ENCODE data around the gene GPC5.
"Not testable (repeated sequence)": the region's sequence is repeated elsewhere in the genome, so short reads cannot be mapped to it uniquely, and the experiment has no call there.

Gene GPC5

GRCh38 chr13:92196591-92197256 is 798.3 kb downstream of the GPC5 start:
- no peak for DNase-seq

DNA sequence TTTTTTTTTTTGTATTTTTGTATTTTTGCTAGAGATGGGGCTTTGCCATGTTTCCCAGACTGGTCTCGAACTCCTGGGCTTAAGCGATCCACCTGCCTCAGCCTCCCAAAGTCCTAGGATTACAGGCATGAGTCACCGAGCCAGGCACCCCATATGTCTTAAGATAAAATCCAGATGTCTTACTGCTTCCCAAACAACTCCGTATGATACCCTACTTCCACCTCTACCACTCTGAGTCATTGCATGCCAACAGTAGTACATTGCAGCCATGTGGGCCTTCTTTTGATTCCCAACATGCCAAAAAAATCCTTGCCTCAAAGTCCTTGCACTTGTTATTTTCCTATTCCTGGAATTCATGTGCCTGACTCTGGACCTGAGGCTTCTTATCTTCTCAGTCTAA is 799.2 kb downstream of the GPC5 start:
- DNase-seq, result no peak

- DNase-seq, result no peak
Observed at GRCh38 chr13:92218615-92219014, 820.2 kb downstream of the GPC5 start.

- DNase-seq, result no peak
Observed at GRCh38 chr13:92221916-92222315, 823.5 kb downstream of the GPC5 start.

DNA sequence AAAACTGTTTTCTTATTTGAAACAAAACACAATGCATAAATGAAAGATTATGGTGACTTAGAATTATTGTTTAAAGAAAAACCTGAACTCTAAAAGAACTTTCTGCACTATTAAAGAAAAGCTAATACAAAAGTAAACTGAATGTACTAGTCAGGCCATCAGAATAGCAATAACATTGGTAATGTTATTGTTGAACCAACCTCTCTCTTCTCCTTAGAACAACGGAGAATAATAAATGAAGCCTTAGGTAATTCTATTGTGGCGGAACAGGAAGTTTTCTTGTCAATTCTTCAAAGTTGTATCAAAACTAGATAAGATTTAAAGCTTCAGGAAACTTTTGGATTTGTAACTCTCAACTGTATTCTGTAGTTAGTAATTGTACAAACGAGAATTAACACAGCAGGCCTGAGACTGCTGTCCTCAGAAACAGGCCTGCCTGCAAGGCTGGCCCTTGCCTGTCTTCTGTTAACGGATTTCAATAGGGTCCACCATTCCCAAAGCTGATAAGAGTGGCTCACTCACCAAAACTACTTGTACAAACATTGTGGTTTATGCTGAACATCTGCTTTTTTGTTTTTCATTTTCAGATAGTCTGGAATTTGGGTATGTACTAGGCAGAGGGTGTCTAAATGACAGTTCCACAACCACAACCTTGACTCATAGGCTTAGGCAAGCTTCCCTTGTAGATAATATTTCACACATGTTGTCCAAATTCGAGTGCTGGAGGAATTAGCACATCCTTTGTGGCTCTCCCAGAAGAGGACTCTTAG is 825.8 kb downstream of the GPC5 start:
- DNase-seq, result no peak

GRCh38 chr13:92224825-92225224 is 826.4 kb downstream of the GPC5 start:
- no peak for DNase-seq

GRCh38 chr13:92225861-92226260 is 827.4 kb downstream of the GPC5 start:
- no peak for DNase-seq

DNA sequence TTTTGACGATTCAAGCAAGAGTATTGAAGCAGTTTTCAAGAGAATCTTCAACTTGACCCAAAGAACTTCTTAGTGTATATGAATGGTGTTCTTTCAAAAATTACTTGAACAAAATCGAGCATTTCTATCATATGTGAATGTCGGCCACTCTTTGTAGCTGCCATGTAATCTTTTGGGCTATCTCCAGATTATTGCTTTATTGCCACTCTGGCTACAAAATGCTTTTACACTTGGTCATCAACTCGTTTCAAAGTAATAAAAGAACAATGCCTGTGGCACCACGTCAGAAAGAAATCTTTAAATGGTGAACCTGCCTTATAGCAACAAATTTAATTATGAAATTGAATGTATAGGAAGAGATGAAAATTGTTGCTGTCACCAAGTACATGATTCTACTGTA is 834.5 kb downstream of the GPC5 start:
- no peak for DNase-seq

DNA sequence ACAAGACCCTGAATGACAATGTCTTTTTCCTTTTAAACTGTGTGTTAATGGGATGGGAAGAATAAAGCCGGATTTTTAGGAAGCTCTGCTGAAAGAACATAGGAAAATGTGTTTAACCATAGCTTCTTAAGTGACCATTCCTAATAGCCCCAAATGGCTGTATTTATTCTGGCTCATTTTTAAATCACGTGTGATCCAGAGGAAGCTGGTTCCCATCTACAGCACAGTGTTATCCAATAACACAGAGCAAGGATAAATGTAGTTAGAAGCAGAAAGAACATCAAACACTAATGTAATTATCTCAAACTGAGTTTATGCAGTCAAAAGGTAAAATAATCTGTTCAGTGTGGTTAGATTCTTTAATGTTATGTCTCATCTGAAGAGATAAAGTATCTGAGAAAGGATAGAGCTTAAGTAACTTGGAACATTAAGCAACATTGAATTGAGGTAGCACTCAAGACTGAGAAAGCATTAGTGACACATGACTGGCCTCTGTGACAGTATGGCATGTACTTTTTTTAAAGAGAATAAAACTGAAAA is 853.3 kb downstream of the GPC5 start:
- DNase-seq, result no peak

GRCh38 chr13:92255526-92255925 is 857.1 kb downstream of the GPC5 start:
- no peak for DNase-seq

DNA sequence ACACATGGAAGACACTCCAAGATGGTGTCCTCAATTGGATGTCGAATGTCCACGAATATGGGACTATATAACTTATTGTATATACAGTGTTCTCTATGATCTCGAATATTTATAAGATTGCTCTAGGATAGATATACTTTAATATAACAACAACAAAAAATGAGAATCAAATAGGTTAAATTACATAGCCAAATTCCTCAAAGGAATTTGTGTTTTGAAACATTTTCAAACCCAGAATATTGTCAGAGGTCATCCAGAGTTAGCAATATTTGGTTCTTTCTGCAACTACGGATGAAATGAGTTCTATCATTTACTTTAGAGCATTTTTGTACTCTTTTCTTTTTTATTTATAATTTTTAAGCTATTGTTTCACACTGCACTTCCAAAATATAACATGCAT is 857.8 kb downstream of the GPC5 start:
- DNase-seq, result no peak

DNA sequence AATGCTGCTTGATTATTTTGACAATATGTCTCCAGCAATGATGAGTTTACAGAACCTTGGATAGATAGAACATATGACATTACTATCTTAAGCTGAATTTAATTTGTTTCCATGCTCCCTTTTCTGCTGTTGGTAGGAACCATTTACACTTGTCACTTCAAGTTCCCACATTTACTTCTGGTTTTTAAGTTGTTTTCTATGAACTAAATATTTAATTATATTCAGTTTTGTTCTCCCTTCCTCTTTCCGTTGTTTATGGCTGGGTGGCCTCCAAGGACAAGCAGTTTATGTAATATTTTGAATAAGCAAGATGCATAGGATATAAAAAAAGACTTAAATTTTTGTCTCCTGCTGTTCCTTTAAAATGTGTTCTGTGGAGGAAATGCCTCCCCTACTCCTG is 860.6 kb downstream of the GPC5 start:
- no peak for DNase-seq

- no peak for DNase-seq
Observed at GRCh38 chr13:92259523-92259922, 861.1 kb downstream of the GPC5 start.

- DNase-seq, result no peak
Observed at GRCh38 chr13:92260363-92260762, 861.9 kb downstream of the GPC5 start.

DNA sequence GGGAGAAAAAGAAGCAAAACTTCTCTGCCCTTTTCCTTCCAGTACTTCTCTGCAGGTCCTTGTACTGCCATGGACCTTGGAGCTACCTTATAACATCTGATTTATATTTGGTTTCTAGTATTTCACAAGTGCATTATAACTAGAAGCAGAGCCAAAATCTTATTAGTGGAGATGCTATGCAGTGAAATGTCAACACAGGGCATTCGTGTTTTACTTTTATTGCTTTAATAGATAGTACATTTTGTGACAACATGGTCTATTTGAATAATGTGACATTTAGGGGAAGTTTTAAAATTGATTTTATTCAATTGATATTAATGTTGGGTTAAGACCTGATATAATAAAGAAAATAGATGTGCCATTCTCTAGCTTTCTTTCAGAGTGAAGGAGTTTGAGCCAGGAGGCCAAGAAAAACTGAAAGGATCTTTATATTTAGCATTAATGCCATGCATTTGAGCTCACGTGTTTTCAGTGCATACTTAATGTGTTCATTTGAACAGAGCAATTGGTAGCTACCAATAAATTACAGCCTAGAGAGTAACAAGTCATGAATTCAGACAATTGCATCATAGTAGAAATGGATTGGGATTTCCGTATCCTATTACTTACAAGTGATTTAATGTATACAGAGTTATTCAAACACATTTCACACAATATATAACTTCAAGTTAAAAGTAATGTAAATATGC is 863.8 kb downstream of the GPC5 start:
- no peak for DNase-seq

- DNase-seq, result no peak
Observed at GRCh38 chr13:92265408-92265807, 867.0 kb downstream of the GPC5 start.

GRCh38 chr13:92270990-92271389 is 872.6 kb downstream of the GPC5 start:
- DNase-seq, result no peak

- DNase-seq, result no peak
Observed at GRCh38 chr13:92272177-92272576, 873.8 kb downstream of the GPC5 start.

DNA sequence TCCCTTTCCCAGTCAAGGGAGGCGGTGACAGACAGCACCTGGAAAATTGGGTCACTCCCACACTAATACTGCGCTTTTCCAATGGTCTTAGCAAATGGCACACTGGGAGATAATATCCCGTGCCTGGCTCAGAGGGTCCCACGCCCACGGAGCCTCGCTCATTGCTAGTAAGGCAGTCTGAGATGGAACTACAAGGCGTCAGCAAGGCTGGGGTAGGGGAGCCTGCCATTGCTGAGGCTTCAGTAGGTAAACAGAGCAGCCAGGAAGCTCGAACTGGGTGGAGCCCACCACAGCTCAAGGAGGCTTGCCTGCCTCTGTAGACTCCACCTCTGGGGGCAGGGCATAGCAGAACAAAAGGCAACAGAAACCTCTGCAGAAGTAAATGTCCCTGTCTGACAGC is 882.6 kb downstream of the GPC5 start:
- not testable (repeated sequence) for DNase-seq

- DNase-seq, result not testable (repeated sequence)
Observed at GRCh38 chr13:92290718-92291307, 892.4 kb downstream of the GPC5 start.

DNA sequence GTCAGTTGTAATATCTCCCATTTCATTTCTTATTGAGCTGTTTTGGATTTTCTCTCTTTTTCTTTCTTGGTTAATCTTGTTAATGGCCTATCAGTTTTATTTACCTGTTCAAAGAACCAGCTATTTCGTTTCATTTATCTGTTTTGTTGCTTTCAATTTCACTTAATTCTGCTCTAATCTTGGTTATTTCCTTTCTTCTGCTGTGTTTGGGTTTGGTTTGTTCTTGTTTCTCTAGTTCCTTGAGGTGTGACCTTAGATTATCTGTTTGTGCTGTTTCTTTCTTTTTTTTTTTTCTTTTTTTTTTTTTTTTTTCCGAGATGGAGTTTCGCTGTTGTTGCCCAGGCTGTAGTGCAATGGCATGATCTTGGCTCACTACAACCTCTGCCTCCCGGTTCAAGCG is 896.1 kb downstream of the GPC5 start:
- not testable (repeated sequence) for DNase-seq

- not testable (repeated sequence) for DNase-seq
Observed at GRCh38 chr13:92296154-92296671, 897.8 kb downstream of the GPC5 start.

All from NCI-H1105 (cell line).